Suppressor macrophage treated with lipopolysaccharide for 4 hours (primary cell): ENCODE measurements around the gene ANKLE2.
"Not testable (repeated sequence)": the region's sequence is repeated elsewhere in the genome, so short reads cannot be mapped to it uniquely, and the experiment has no call there.

Experiments used
- DNase-seq: peaks from one replicate; pipeline ENCODE4 v3.0.0-alpha.2; 2020

ANKLE2 gene

DNA sequence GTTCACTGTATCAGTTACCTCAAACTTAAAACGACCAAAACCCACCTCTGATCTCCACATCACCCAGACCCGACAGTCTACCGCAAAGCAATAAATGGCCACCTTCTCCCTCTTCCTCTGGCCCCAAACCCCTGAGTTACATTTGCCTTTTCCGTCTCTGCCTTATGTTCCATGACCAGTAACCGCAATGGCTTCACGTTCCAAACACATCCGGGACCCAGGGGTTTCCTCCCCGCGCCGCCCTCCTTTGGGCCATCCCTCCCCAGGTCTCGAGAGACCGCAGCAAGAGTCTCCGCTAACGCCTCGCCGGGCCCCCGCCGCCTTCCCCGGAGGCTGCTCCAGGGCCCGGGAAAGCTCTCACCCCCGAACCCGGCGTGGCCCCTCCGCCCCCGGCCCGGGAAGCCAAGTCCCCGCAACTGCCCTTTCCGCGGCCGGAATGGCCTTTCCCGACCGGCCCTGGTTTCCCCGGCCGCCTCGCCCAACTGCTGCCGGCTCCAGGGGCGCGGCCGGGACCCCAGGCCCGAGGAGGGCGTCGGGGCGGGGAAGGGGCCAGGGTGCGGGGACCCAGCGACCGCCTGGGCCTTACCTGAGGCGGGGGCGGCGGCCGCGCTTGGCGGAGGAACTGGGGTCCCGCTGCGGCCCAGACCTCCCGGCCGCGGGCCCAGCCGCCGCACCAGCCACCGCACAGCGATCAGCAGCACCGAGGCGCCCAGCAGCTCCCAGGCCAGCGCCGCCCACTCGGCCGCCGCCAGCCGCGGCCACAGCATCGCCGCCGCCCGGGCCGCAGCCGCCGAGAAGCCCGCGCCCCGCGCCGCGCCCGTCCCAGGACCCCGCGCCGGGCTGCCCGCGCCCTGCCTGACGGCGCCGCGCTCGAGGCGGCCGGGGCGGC lies at the start of gene ANKLE2:
Gene ANKLE2, minus strand, starts transcription at position 801 of the 889 bp plus-strand sequence. Its CDS starts 34 bp downstream, at position 767.
- peak; percentile 73 for DNase-seq

DNA sequence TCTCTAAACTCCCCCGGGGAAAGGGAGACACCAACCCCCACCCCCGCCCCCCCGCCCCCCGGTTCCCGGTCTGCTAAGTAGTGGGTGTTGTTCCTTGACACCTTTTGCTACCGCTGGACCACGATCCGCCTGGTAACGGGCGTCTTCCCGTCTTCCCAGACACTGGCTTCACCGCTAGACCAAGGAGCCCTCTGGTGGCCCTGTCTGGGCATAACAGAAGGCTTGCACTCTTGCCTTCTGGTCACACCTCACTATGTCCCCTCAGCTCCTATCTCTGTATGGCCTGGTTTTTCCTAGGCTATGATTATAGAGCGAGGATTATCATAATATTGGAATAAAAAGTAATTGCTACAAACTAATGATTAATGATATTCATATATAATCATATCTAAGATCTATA lies 47.8 kb upstream of the ANKLE2 start:
- peak; percentile 36 for DNase-seq

DNA sequence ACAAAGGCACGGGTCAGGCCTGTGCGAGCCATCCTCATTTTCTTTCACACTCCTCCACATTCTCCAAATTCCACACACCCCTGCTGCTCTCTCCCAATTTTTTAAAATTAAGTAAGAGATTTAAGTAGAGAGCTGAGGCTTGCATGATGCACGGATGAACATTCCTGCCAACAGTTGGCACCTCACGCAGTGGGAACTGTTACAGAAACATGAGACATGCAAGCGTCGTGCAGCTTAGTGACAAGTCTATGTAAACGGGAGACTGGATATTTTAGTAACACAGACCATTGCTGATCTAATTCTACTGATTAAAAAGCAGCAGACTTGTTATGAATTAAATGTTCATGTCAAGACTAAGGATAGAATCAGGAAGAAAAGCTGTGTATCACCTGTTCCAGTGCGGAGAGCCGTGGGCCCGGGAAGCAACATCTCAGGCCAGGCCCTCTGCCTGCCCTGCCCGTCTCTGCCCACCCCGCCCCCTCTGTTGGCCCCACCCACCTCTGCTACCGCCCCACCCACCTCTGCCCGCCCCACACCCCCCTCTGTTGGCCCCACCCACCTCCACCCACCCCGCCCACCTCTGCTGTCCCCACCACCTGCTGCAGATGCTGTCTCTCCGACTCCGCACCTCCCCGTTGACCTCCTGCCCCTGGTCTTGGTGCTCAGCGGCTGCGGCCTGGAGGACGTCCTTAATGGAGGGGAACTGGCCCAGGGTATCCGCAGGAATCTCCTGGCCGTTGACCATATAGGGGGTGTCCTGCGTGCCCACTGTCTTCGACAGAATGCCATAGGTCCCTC lies 45.9 kb upstream of the ANKLE2 start:
- no peak for DNase-seq

DNA sequence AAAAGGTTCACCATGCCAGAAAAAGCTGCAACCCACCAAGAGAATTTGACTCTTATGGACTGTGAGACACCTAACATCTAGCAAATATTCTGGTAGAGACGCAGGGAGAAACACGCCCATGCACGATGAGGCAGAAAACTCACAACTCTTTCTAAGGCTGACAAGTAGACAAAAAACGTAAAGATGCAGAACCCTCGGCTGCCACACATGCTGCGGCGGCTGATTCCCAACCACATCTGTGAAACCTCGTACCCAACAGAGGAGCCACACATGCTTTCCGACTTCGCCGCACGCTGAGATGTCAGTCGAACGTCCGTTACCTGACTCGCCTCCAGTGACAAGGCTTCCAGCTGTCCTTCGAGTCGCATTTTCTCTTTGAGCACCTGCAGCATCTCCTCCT lies 45.2 kb upstream of the ANKLE2 start:
- no peak for DNase-seq

DNA sequence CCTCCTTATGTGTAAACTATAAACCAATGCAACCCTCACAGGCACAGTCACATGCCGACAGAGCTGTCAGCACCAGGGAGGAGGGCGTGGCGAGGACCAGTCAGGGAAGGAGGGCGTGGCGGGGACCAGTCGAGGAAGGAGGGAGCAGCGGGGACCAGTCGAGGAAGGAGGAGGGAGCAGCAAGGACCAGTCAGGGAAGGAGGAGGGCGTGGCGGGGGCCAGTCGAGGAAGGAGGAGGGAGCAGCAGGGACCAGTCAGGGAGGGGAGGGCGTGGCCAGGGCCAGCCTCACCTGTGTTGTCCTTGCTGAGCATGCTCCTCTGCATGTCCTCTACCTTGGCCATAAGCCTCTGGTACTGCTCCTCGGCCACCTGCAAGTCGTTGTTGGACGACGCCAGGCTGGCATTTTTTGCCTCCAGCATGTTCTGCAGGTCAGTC lies 42.8 kb upstream of the ANKLE2 start:
- no peak for DNase-seq

DNA sequence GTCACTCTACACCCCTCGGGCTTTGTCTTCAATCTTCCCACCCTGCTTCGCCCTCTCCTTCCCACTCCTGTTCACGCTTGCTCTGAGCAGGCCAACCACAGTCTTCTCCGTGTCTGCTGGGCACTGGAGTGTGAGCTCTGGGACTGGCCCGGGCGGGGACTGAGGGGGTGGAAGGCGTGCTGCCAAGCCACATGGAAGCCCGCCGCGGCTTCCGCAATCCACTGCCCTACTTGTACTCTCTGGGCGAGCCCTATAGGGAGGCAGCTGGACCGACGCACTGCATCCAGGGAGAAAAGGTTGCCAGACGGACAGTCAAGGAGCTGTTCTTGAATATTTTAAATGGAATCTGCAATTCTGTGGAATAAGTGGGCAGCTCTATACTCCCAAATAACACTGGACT lies 42.3 kb upstream of the ANKLE2 start:
- no peak for DNase-seq

DNA sequence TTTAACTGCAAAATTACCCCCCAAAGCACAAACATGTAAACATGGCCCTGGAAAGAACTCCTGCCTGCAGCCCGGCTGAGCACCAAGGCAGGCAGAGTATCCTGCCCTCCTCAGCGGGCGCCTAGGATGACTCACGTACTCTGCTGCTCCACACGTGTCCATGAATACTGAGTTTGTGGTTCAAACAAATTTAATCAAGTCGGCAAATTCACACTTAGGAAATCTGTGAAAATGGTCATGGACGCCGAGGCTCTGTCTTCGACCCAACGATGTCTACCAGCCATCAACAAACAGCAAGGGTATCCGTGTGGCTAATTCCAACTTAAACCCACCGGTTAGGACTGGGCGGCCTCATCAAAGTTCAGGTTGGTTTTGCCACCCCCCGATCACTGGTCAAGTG lies 41.5 kb upstream of the ANKLE2 start:
- DNase-seq = no peak

DNA sequence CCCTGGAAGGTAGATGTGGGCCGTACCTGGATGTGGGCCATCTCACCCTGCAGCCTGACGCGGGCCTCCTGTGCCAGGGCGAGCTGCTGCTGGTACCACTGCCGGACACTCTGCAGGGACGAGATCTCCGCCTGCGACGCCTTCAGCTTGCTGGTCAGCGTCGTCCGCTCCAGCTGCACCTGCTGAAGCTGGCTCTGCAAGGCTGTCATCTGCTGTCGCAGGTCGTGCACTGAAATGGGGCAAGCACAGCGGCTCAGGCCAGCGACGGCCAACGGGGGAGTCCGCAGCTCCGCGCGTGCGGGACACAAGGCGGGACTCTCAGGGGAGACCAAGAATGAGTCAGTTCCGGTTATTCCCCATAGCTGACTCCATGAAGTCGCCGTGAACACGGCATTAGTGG lies 40.1 kb upstream of the ANKLE2 start:
- DNase-seq = no peak

DNA sequence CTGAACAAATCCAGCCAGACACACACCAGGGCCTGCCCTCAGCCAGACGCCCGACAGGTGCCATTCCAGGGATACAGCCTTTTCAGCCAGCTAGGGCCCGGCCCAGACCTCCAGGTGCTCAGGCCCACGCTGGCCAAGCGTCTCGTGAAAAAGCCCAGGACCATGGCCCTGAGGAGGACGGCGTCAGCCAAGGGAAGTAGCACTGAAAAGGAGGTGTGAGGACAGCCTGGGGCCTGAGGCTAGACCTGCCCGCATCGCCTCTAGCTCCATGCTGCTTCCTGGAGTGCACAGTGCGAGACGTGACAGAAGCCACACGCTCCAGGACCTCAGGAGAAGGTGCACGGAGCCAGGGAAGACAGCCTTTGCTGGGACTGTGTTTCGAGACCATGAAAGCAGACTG lies 37.2 kb upstream of the ANKLE2 start:
- DNase-seq = no peak

DNA sequence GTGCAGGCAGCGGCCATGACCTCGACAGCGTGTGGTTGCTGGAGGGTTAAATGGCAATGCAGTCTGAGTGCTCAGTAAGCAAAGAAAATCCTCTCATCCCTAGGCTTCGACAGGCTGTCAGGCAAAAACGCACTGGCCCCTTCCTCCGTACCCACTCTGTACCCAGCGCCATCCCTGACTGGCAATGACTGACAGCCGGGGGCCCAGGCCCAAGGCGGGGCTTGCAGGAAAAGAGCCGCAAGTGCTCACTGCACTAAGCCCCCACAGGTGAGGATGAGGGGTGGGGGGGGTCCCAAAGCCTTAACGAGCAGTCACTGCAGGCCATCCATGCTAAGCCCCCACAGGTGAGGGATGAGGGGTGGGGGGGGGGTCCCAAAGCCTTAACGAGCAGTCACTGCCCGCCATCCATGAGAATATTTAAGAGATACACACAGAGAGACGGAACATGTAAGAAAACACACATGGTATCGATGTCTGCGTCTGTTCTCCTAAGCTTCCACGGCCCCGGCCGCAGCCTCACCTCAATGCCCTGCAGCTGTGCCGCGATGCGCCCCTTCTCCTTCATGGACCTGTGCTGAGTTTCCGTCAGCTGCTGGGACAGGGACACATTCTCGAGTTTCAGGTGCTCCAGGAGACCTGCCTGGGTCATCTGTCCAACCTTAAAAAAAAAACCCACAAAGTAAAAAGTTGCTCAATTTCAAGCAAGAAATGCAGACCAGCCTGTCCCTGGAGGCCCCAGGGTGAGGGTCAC lies 36.4 kb upstream of the ANKLE2 start:
- DNase-seq = no peak

DNA sequence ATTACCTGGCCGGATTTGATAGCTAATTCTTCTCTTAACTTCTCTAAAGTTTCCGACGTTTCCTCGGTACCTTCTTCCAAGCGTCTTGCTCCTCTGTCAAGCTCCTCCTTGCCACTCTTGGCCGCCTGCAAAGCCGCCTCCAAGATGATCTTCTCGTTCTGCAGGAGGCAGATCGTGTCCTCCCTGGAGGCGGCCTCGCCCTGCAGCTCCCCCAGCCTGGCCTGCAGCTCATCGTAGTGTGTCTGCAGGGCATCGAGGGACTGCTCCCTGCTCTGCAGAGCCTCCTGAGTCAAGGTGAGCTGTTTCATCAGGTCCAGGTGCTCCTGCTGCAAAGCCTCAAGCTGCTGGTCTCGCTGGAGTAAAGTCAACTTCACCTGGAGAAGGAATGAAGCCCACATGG lies 34.2 kb upstream of the ANKLE2 start:
- no peak for DNase-seq

DNA sequence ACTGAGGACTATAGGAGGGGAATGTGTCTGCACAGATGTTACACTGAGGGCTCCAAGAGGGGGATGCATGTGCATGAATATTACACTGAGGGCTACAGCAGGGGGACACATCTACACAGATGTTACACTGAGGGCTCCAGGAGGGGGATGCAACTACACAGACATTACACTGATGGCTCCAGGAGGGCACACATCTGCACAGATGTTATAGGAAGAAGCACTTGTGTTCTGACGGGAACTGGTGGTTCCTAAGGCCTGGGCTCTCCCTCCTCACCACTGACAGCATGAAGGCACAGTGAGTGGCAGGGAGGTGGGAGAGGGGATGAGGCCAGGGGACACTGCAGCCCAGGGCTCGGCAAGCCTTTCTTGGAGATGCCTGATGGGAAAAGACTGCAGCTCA lies 30.3 kb upstream of the ANKLE2 start:
- not testable (repeated sequence) for DNase-seq

DNA sequence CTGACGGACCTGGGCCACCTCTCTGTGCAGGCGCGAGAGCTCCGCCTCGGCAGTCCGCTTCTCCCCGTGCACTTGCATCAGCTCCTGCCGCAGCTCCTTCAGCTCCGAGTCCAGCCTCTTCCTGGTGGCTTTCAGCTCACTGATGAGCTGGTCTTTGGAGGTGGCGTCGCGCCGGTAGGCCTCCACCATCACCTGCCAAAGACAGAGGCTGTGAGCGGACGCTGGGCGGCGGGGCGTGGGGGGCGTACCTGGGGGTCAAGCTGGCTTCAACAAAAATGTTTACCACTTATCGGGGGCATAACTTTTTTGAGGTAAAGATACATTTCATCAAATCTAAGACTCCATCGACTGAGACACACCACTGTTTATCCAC lies 27.5 kb upstream of the ANKLE2 start:
- DNase-seq = no peak

DNA sequence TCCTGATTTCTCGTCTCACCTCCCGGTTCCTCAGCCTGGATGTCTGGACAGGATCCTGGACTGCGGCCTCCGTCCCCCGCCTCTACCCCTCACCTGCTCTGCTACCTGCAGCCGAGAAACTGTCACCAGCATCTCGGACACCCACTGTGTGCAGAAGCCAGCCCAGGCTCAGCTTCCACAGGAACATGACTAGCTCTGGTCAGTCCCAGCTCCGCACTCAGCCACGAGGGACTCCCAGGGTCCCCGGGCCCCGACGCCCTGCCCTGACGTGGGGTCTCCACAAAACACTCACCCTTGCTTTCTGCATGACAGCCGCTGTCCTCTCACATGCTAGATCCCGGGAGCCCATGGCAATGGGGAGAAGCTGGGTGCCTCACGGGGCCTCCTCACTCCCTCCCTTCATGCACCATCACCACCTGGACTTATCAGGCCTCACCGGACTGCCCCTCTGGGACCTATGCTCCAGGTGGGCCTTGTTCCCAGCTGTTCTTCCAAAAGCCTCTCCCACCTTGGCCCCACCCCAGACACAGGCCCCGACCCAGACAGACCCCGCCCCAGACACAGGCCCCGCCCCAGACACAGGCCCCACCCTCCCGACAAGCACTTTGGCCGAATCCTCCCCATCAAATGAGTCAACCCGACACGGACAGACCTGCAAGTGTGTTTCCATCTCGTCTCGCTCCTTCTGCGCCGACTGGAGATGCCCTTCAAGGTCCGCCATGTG lies 26.9 kb upstream of the ANKLE2 start:
- no peak for DNase-seq

DNA sequence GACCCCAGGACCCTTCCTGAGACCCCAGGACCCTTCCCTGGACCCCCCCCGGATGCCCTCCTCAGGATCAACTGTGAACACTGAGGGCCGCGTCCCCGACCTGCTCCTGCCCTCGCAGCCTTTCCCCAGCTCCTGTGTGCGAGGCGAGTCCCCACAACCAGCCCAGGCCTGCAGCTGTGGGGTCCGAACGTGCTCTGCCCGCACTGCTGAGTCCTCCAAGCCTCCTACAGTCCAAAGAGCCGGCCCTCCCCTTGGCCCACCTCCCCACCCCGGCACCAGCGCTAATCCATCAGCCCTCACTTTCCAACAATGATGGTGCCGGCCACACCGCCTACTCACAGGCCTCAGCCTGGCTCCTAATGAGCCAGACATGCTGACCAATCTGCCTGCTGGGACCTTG lies 26.2 kb upstream of the ANKLE2 start:
- DNase-seq = no peak

DNA sequence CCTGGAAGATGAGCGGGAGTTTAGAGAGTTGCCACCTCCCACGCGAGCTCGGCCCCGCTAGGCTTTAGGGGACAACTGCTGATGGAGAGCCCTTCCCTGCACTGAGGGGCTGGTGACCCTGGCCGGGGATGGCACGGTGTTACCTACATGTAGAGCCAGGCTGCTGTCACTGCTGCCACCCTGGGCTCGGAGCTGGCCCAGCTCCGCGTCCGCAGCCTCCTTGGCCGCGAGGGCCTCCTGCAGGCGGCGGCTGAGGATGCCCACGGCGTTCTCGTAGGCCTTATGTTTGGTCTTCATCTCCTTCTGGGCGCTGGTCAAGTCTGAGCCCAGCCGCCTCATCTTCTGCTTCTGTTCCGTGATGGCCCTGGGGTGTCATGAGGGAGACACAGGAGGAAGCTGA lies 24.6 kb upstream of the ANKLE2 start:
- DNase-seq = no peak

DNA sequence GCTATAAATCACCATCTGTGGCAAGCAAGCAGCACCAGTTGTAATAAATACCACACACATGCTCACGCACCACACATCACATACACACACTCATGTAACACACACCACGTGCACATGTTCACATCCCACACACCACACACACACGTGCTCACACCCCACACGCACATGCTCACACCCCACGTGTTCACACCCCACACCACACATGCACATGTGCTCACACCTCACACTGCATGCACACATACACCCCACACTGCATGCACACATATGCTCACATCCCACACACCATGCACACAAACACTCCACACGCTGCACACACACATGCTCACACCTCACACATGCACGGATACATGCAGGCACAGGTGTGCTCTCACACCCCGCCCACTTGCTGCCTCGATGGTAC lies 22.9 kb upstream of the ANKLE2 start:
- DNase-seq = no peak

DNA sequence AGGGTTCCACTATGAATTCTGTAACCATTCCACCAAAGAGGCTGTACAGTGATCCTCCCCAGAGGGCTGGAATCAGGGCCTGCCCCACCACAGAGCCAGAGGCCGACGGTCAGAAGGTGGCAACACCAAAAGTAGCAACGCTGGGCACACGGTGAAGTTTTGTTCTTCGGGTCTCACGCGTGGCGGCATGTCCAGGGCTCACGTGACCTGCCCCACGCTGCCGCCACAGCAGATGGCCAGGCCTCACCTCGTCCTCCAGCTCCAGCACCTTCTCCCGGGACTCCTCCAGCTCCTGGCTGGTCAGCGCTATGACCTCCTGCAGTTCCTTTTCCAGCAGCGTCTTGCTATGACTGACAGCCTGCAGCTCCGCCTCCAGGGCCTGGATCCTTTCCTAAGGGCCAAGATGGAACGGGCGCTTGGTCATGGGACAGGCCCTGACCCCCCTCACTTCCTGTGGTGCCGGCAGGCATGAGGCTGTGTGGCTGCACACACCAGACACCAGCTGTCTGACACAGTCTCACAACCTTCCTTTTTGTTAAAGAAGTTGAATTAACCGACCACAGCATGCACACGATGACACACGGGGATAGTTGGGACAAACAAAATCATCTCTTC lies 22.4 kb upstream of the ANKLE2 start:
- no peak for DNase-seq

DNA sequence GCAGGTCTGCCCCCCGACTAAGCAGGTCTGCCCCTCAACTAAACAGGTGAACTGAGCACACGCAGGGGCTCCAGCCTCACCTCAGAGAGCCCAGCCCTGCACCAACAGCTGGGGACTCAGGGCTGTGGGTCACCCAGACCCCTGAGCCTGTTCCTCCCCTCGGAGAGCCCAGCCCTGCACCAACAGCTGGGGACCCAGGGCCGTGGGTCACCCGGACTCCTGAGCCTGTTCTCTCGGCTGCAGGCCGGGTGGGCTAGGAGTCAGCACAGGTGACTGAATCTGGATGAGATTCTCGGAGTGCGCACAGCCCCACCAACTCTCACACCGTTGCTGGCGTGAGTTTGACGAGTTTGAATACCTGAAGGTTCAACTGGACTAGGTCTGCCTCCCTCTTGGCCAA lies 20.3 kb upstream of the ANKLE2 start:
- no peak for DNase-seq

DNA sequence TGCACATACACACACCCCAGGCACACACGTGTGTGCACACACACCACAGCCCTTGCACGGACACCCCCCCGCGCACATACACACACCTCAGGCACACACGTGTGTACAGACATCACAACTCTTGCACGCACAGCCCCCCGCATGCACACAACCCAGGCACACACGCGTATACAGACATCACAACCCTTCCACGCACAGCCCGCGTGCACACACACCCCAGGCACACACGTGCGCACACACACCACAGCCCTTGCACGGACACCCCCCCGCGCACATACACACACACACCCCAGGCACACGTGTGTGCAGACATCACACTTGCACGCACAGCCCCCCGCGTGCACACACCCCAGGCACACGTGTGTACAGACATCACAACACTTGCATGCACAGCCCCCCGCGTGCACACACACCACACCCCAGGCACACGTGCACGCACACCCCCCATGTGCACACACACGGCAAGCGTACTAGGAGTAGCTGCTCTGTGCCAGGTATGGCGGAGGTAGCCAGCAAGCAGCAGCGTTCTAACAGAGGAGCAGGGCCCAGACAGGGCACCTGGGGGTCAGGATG lies 18.2 kb upstream of the ANKLE2 start:
- DNase-seq = no peak

DNA sequence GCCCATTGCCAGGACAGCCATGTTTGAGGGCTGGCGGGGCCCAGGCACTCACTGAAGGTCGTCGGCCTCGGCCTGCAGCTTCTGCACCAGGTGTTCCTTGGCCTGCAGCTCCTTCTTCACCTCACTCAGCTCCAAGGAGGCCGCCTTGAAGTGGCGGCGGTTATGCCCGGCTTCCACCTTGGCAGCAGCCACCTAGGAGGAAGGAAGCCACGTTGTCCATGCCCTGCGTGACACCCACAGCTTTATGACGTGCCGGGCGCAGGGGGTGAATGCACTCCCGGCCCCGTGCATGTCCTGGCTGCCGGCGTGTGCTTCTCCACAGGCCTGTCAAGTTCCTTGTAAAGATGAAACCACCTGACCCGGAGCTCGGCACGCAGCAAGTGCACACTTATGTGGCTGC lies 16.0 kb upstream of the ANKLE2 start:
- DNase-seq = no peak
